ENCODE measurements around the gene TAPBPL.

The TAPBPL gene

GRCh38 chr12:6438345-6438744, 13.5 kb upstream of the TAPBPL start:
- 96 to 98% methylated on average over 11 of the region's 12 CpGs for WGBS, 2 experiments
- no peaks in the 10 kb centered on the region for H3K4me1 ChIP-seq (ENCODE audit: control insufficient read depth, insufficient read depth, low read length)
- H3K27me3 ChIP-seq (ENCODE audit: control insufficient read depth, insufficient read depth, low read length, poor library complexity, severe bottlenecking): no peaks in the 10 kb centered on the region
- no peaks in the 10 kb centered on the region for H3K36me3 ChIP-seq (ENCODE audit: control insufficient read depth, insufficient read depth, low read length)
- H3K9me3 ChIP-seq (ENCODE audit: control insufficient read depth, low read length): no peaks in the 10 kb centered on the region
- no peak overlapping the region for H3K27ac ChIP-seq (ENCODE audit: insufficient read depth, low read depth, low read length, poor library complexity, severe bottlenecking)
- H3K4me3 ChIP-seq (ENCODE audit: insufficient read depth, low read depth, low read length): no peak overlapping the region

DNA sequence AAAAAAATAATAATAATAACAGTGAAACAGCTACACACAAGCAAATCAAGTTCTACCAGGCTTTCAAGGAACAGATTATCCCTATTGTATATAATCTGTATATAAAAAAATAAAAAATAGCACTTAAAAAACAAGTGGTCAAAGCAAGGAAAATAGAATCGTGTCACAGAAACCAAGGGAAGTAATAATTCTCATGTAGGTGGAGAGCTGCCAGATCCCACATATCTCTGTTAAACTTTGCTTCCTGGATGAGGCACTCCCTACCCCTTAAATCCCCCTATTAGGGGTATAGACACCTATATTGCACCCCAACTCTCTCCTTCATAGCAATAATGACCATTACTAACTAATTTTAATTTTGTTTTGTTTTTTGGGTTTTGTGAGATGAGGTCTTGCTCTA, 11.5 kb upstream of the TAPBPL start:
- no peaks in the 10 kb centered on the region for H3K27me3 ChIP-seq (ENCODE audit: control insufficient read depth, insufficient read depth, low read length, poor library complexity, severe bottlenecking)
- H3K4me3 ChIP-seq (ENCODE audit: insufficient read depth, low read depth, low read length): no peak overlapping the region
- WGBS, 2 experiments: 87 to 91% methylated on average over 1 of the region's 1 CpG
- no peak overlapping the region for H3K27ac ChIP-seq (ENCODE audit: insufficient read depth, low read depth, low read length, poor library complexity, severe bottlenecking)
- peaks cover 4% of the 10 kb centered on the region for H3K4me1 ChIP-seq (ENCODE audit: control insufficient read depth, insufficient read depth, low read length)
- H3K36me3 ChIP-seq (ENCODE audit: control insufficient read depth, insufficient read depth, low read length): no peaks in the 10 kb centered on the region
- no peaks in the 10 kb centered on the region for H3K9me3 ChIP-seq (ENCODE audit: control insufficient read depth, low read length)

- WGBS, 2 experiments: 85 to 91% methylated on average over 9 of the region's 9 CpGs
- peaks cover 4% of the 10 kb centered on the region for H3K4me1 ChIP-seq (ENCODE audit: control insufficient read depth, insufficient read depth, low read length)
- no peak overlapping the region for H3K4me3 ChIP-seq (ENCODE audit: insufficient read depth, low read depth, low read length)
- H3K27ac ChIP-seq (ENCODE audit: insufficient read depth, low read depth, low read length, poor library complexity, severe bottlenecking): no peak overlapping the region
- H3K36me3 ChIP-seq (ENCODE audit: control insufficient read depth, insufficient read depth, low read length): no peaks in the 10 kb centered on the region
- H3K27me3 ChIP-seq (ENCODE audit: control insufficient read depth, insufficient read depth, low read length, poor library complexity, severe bottlenecking): no peaks in the 10 kb centered on the region
- H3K9me3 ChIP-seq (ENCODE audit: control insufficient read depth, low read length): no peaks in the 10 kb centered on the region
Measured at GRCh38 chr12:6442836-6443235, 9.0 kb upstream of the TAPBPL start.

GRCh38 chr12:6443361-6443983, 8.4 kb upstream of the TAPBPL start:
- H3K4me1 ChIP-seq (ENCODE audit: control insufficient read depth, insufficient read depth, low read length): peaks cover 4% of the 10 kb centered on the region
- H3K4me3 ChIP-seq (ENCODE audit: insufficient read depth, low read depth, low read length): no peak overlapping the region
- H3K36me3 ChIP-seq (ENCODE audit: control insufficient read depth, insufficient read depth, low read length): no peaks in the 10 kb centered on the region
- no peaks in the 10 kb centered on the region for H3K9me3 ChIP-seq (ENCODE audit: control insufficient read depth, low read length)
- no peaks in the 10 kb centered on the region for H3K27me3 ChIP-seq (ENCODE audit: control insufficient read depth, insufficient read depth, low read length, poor library complexity, severe bottlenecking)
- H3K27ac ChIP-seq (ENCODE audit: insufficient read depth, low read depth, low read length, poor library complexity, severe bottlenecking): no peak overlapping the region
- 78 to 79% methylated on average over 9 of the region's 9 CpGs for WGBS, 2 experiments

- Histone ChIP-seq H3K36me3 (ENCODE audit: control insufficient read depth, insufficient read depth, low read length) (no peaks in the 10 kb centered on the region), H3K4me1 (ENCODE audit: control insufficient read depth, insufficient read depth, low read length) (peaks cover 4% of the 10 kb centered on the region), H3K27ac (ENCODE audit: insufficient read depth, low read depth, low read length, poor library complexity, severe bottlenecking) (no peak overlapping the region), H3K9me3 (ENCODE audit: control insufficient read depth, low read length) (no peaks in the 10 kb centered on the region), H3K27me3 (ENCODE audit: control insufficient read depth, insufficient read depth, low read length, poor library complexity, severe bottlenecking) (no peaks in the 10 kb centered on the region), H3K4me3 (ENCODE audit: insufficient read depth, low read depth, low read length) (no peak overlapping the region)
- 83 to 90% methylated on average over 4 of the region's 4 CpGs for WGBS, 2 experiments
Measured at GRCh38 chr12:6444031-6444430, 7.8 kb upstream of the TAPBPL start.

- 91% methylated on average over 16 of the region's 16 CpGs for WGBS, 2 experiments
- Histone ChIP-seq H3K4me3 (ENCODE audit: insufficient read depth, low read depth, low read length) (no peak within 1 kb of the TSS), H3K27me3 (ENCODE audit: control insufficient read depth, insufficient read depth, low read length, poor library complexity, severe bottlenecking) (no peaks in the 10 kb centered on the region), H3K4me1 (ENCODE audit: control insufficient read depth, insufficient read depth, low read length) (peaks cover 7% of the 10 kb centered on the region), H3K27ac (ENCODE audit: insufficient read depth, low read depth, low read length, poor library complexity, severe bottlenecking) (no peak within 1 kb of the TSS), H3K9me3 (ENCODE audit: control insufficient read depth, low read length) (no peaks in the 10 kb centered on the region), H3K36me3 (ENCODE audit: control insufficient read depth, insufficient read depth, low read length) (no peaks in the 10 kb centered on the region)
Measured at GRCh38 chr12:6444704-6445688, 6.8 kb upstream of the TAPBPL start, which contains the start of gene CD27. CD27 (plus strand) TSS chr12:6444955; CDS start chr12:6445096, 141 bp downstream.

DNA sequence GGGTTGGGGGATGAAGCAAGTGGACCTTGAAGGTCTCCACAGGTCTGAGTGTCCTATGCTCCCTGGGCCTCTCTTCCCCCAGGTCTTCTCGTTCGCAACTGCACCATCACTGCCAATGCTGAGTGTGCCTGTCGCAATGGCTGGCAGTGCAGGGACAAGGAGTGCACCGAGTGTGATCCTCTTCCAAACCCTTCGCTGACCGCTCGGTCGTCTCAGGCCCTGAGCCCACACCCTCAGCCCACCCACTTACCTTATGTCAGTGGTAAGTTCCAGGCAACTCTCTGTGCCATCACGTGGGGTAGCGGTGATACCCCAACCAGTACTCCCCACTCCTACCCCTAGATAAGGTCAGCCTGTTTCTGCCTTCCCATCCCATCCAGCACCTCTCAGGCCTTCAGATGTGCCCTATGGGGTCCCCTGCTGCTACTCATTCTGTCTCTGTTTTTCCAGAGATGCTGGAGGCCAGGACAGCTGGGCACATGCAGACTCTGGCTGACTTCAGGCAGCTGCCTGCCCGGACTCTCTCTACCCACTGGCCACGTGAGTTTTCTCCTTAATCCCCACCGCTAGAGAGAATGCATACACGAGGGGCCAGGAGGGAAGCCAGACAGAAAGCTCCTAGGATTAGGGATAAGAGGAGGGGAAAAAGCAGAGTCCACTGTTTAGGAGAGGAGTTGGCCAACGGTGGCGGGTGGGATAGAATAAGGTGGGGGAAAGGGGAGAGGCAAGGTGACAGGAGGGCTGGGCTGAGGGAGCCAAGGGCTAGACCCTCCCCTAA, 1.6 kb upstream of the TAPBPL start:
- Histone ChIP-seq H3K9me3 (ENCODE audit: control insufficient read depth, low read length) (no peaks in the 10 kb centered on the region), H3K4me3 (ENCODE audit: insufficient read depth, low read depth, low read length) (peak overlapping the region; percentile 2)

GRCh38 chr12:6450869-6451347, 934 bp upstream of the TAPBPL start:
- Histone ChIP-seq H3K4me1 (ENCODE audit: control insufficient read depth, insufficient read depth, low read length) (peaks cover 36% of the 10 kb centered on the region), H3K4me3 (ENCODE audit: insufficient read depth, low read depth, low read length) (peak overlapping the region; percentile 2), H3K27ac (ENCODE audit: insufficient read depth, low read depth, low read length, poor library complexity, severe bottlenecking) (peak overlapping the region; percentile 65), H3K36me3 (ENCODE audit: control insufficient read depth, insufficient read depth, low read length) (no peaks in the 10 kb centered on the region), H3K9me3 (ENCODE audit: control insufficient read depth, low read length) (no peaks in the 10 kb centered on the region), H3K27me3 (ENCODE audit: control insufficient read depth, insufficient read depth, low read length, poor library complexity, severe bottlenecking) (no peaks in the 10 kb centered on the region)
- 16 to 19% methylated on average over 11 of the region's 11 CpGs for WGBS, 2 experiments

More for the DNA sequence above, 1.6 kb upstream of the TAPBPL start:
- Histone ChIP-seq H3K27me3 (ENCODE audit: control insufficient read depth, insufficient read depth, low read length, poor library complexity, severe bottlenecking) (no peaks in the 10 kb centered on the region), H3K27ac (ENCODE audit: insufficient read depth, low read depth, low read length, poor library complexity, severe bottlenecking) (peak overlapping the region; percentile 65), H3K36me3 (ENCODE audit: control insufficient read depth, insufficient read depth, low read length) (no peaks in the 10 kb centered on the region), H3K4me1 (ENCODE audit: control insufficient read depth, insufficient read depth, low read length) (peaks cover 36% of the 10 kb centered on the region)
- 63 to 69% methylated on average over 16 of the region's 16 CpGs for WGBS, 2 experiments

DNA sequence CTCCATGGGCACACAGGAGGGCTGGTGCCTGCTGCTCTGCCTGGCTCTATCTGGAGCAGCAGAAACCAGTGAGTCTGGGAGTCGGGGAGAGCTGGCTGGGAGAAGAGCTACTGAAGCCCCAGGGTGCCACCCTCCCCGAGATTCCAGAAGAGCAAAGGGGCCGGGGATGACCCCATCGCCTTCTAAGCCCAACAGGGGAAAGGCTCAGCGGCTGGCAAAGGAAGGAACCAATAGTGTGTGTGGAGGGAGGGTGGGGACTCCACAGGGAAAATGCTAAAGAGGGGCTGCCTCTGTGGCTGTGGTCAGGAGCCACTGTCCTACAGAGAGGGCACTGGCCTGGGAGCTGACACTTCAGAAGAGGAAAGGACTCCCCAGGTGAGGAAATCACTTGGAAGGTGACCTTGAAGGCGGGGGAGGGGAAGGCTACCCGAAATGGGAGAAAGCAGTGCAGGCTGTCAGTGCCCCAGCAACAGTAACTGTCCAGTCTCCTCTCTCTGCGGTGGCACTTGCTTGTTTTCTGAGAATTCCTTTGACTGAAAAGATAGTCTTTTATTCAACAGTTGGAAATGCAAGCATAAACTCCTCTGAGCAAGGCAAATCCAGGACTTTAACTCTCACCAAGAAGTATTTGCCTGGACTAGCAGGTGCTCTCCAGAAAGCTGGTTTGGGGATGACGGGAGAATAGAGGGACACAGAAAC, 552 bp downstream of the TAPBPL start:
- H3K4me1 ChIP-seq (ENCODE audit: control insufficient read depth, insufficient read depth, low read length): peaks cover 36% of the 10 kb centered on the region
- no peaks in the 10 kb centered on the region for H3K27me3 ChIP-seq (ENCODE audit: control insufficient read depth, insufficient read depth, low read length, poor library complexity, severe bottlenecking)
- peak overlapping the region; percentile 65 for H3K27ac ChIP-seq (ENCODE audit: insufficient read depth, low read depth, low read length, poor library complexity, severe bottlenecking)
- H3K4me3 ChIP-seq (ENCODE audit: insufficient read depth, low read depth, low read length): peak overlapping the region; percentile 1
- 45 to 46% methylated on average over 9 of the region's 9 CpGs for WGBS, 2 experiments
- no peaks in the 10 kb centered on the region for H3K9me3 ChIP-seq (ENCODE audit: control insufficient read depth, low read length)
- no peaks in the 10 kb centered on the region for H3K36me3 ChIP-seq (ENCODE audit: control insufficient read depth, insufficient read depth, low read length)
